ENCODE measurements around the gene ATE1.
"Not testable (repeated sequence)": the region's sequence is repeated elsewhere in the genome, so short reads cannot be mapped to it uniquely, and the experiment has no call there.

The ATE1 gene

GRCh38 chr10:121974019-121974534 is 46.2 kb upstream of the ATE1 start:
- peaks cover 4% of the 10 kb centered on the region for H3K9me3 ChIP-seq (ENCODE audit: severe bottlenecking)
- H3K4me3 ChIP-seq (ENCODE audit: low read depth, low read length), result peak overlapping the region; percentile 76
- DNase-seq, result no peak
- H3K27me3 ChIP-seq (ENCODE audit: insufficient read depth, low read depth, severe bottlenecking), result no peaks in the 10 kb centered on the region
- H3K36me3 ChIP-seq, result peaks cover 46% of the 10 kb centered on the region
- TF ChIP-seq CTCF (IDR thresholded peaks at IDR 0.05; ENCODE audit: low read depth, low read length), result no peak
- H3K27ac ChIP-seq, result peak overlapping the region; percentile 98

GRCh38 chr10:121969086-121969485 is 41.3 kb upstream of the ATE1 start:
- not testable (repeated sequence) for H3K27ac ChIP-seq; DNase-seq; H3K9me3 ChIP-seq (ENCODE audit: severe bottlenecking); H3K27me3 ChIP-seq (ENCODE audit: insufficient read depth, low read depth, severe bottlenecking); H3K4me3 ChIP-seq (ENCODE audit: low read depth, low read length)
- H3K36me3 ChIP-seq, result peaks cover 91% of the 10 kb centered on the region

- Histone ChIP-seq H3K4me3 (ENCODE audit: low read depth, low read length) (no peak overlapping the region), H3K9me3 (ENCODE audit: severe bottlenecking) (no peaks in the 10 kb centered on the region), H3K36me3 (peaks cover 86% of the 10 kb centered on the region), H3K27me3 (ENCODE audit: insufficient read depth, low read depth, severe bottlenecking) (no peaks in the 10 kb centered on the region), H3K27ac (no peak overlapping the region)
- no peak for TF ChIP-seq CTCF (IDR thresholded peaks at IDR 0.05; ENCODE audit: low read depth, low read length)
- no peak for DNase-seq
These were observed 38.2 kb upstream of the ATE1 start for GRCh38 chr10:121965996-121966395.

- Histone ChIP-seq H3K36me3 (peaks cover 58% of the 10 kb centered on the region), H3K27me3 (ENCODE audit: insufficient read depth, low read depth, severe bottlenecking) (no peaks in the 10 kb centered on the region), H3K27ac (no peak overlapping the region), H3K4me3 (ENCODE audit: low read depth, low read length) (no peak overlapping the region), H3K9me3 (ENCODE audit: severe bottlenecking) (no peaks in the 10 kb centered on the region)
- no peak for DNase-seq
- no peak for TF ChIP-seq CTCF (IDR thresholded peaks at IDR 0.05; ENCODE audit: low read depth, low read length)
These were observed 33.6 kb upstream of the ATE1 start for GRCh38 chr10:121961456-121961855.

GRCh38 chr10:121959671-121960070 is 31.8 kb upstream of the ATE1 start:
- H3K27ac ChIP-seq, result no peak overlapping the region
- H3K27me3 ChIP-seq (ENCODE audit: insufficient read depth, low read depth, severe bottlenecking), result no peaks in the 10 kb centered on the region
- no peaks in the 10 kb centered on the region for H3K9me3 ChIP-seq (ENCODE audit: severe bottlenecking)
- H3K36me3 ChIP-seq, result peaks cover 40% of the 10 kb centered on the region
- H3K4me3 ChIP-seq (ENCODE audit: low read depth, low read length), result no peak overlapping the region
- no peak for TF ChIP-seq CTCF (IDR thresholded peaks at IDR 0.05; ENCODE audit: low read depth, low read length)
- no peak for DNase-seq

DNA sequence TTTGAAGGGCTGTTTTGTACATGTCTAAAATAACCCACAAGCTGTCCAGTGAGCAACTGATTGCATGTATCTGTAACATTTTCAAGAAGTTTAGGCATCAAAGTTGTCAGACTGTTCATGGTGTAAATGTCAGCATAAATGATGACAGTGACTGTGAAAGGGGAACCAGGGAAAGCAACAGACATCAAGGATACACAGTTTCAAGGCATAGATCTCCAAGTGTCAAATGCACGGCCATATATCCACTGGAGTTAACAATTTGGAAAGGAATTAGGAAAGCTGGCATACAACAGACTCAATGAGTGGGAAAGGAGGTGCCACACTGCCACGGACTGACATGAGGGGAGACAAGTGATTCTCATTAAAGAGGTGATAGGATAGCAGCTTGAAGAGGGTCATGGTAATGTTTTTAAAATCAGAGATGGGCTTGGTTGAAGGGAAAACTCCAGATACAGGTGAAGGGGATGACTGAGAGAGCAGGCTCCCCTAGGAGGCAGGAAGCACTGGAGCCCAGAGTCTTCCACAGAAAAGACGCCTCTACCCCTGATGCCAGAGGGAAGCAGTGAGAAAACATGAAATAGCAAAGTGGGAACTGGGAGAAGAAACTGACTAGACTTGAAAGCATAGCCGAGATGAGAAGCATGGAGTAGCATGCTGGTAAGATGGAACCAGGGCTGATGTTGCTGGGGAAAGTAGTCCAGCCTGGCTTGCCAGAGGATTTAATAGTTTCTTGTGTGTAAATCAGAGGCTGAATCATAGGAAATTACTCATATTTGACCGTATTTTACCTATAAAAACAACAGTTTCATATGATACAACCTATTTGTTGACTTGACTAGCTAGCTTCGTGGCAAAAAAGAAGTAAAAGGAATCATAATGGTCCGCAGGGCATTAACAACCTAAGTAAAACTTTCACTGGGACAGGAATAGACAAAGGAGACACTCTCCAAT is 28.6 kb upstream of the ATE1 start:
- Histone ChIP-seq H3K9me3 (ENCODE audit: severe bottlenecking) (no peaks in the 10 kb centered on the region), H3K4me3 (ENCODE audit: low read depth, low read length) (no peak overlapping the region), H3K27me3 (ENCODE audit: insufficient read depth, low read depth, severe bottlenecking) (no peaks in the 10 kb centered on the region), H3K27ac (no peak overlapping the region), H3K36me3 (peaks cover 19% of the 10 kb centered on the region)
- no peak for DNase-seq
- no peak for TF ChIP-seq CTCF (IDR thresholded peaks at IDR 0.05; ENCODE audit: low read depth, low read length)
